Lung microvascular endothelial cell (primary cell): ENCODE results near the gene RINL. TPM values are rescaled to one million over a fixed set of nuclear protein-coding genes. Genes with fewer than 3 reads are reported as not detected.

Experiments used
- DNase-seq, 2 donors: peaks; one replicate each; pipeline versions ENCODE4 v3.0.0 to v3.0.0-alpha.2; 2010; ENCODE audit warnings: low read depth in 2 of 2
- total RNA-seq: library from RNA; depleted of rRNA; stranded (reverse); fragments of >200 nt; gene quantifications from 2 replicates; pipeline ENCODE4 v1.2.1, GENCODE V29; 2014

The RINL gene
- total RNA-seq: 6.1 and 11.7 TPM in 2 replicates

GRCh38 chr19:38877781-38878574, at the start of gene RINL:
RINL (minus strand) TSS chr19:38878275; CDS start chr19:38876742, 1,533 bp downstream.
- peak; percentile 21 to 42 for DNase-seq

GRCh38 chr19:38924388-38924787, 46.3 kb upstream of the RINL start:
- no peak for DNase-seq

- DNase-seq: no peak
Measured at GRCh38 chr19:38922482-38922881, 44.4 kb upstream of the RINL start.

- no peak for DNase-seq
Measured at GRCh38 chr19:38921420-38922274, 43.6 kb upstream of the RINL start.

- DNase-seq: no peak
Measured at GRCh38 chr19:38920602-38921419, 42.7 kb upstream of the RINL start.

- no peak for DNase-seq
Measured at GRCh38 chr19:38919837-38920601, 41.9 kb upstream of the RINL start.

- no peak for DNase-seq
Measured at GRCh38 chr19:38918526-38918925, 40.5 kb upstream of the RINL start.

- peak in 1 of 2 donors; percentile 14 for DNase-seq
Measured at GRCh38 chr19:38917921-38918491, 39.9 kb upstream of the RINL start.

- DNase-seq: no peak
Measured at GRCh38 chr19:38917516-38917915, 39.4 kb upstream of the RINL start.

GRCh38 chr19:38915329-38916321, 37.5 kb upstream of the RINL start:
- no peak for DNase-seq

- DNase-seq: no peak
Measured at GRCh38 chr19:38913958-38914357, 35.9 kb upstream of the RINL start.

GRCh38 chr19:38912600-38913514, 34.8 kb upstream of the RINL start:
- DNase-seq: no peak

- no peak for DNase-seq
Measured at GRCh38 chr19:38911388-38912001, 33.4 kb upstream of the RINL start.

GRCh38 chr19:38910488-38910887, 32.4 kb upstream of the RINL start:
- no peak for DNase-seq

- DNase-seq: no peak
Measured at GRCh38 chr19:38908911-38909310, 30.8 kb upstream of the RINL start.

- no peak for DNase-seq
Measured at GRCh38 chr19:38907670-38908069, 29.6 kb upstream of the RINL start.

- no peak for DNase-seq
Measured at GRCh38 chr19:38907227-38907626, 29.2 kb upstream of the RINL start.

- no peak for DNase-seq
Measured at GRCh38 chr19:38905620-38906019, 27.5 kb upstream of the RINL start.
